Occipital lobe (tissue), 2 donors: ENCODE results near the gene SPATA2. TPM values are rescaled to one million over a fixed set of nuclear protein-coding genes. Genes with fewer than 3 reads are reported as not detected.
"Not testable (repeated sequence)": the region's sequence is repeated elsewhere in the genome, so short reads cannot be mapped to it uniquely, and the experiment has no call there.

ENCODE experiments used
- DNase-seq: peaks from one replicate; lab custom pipeline; 2025; lab: John Stamatoyannopoulos, UW
- total RNA-seq: library from RNA; depleted of rRNA; stranded (reverse); fragments of >200 nt; gene quantifications from one replicate; pipeline ENCODE4 v1.2.3, GENCODE V29; 2014

Gene SPATA2
- total RNA-seq, 1 donor from 2014 or later = 2.7 TPM

DNA sequence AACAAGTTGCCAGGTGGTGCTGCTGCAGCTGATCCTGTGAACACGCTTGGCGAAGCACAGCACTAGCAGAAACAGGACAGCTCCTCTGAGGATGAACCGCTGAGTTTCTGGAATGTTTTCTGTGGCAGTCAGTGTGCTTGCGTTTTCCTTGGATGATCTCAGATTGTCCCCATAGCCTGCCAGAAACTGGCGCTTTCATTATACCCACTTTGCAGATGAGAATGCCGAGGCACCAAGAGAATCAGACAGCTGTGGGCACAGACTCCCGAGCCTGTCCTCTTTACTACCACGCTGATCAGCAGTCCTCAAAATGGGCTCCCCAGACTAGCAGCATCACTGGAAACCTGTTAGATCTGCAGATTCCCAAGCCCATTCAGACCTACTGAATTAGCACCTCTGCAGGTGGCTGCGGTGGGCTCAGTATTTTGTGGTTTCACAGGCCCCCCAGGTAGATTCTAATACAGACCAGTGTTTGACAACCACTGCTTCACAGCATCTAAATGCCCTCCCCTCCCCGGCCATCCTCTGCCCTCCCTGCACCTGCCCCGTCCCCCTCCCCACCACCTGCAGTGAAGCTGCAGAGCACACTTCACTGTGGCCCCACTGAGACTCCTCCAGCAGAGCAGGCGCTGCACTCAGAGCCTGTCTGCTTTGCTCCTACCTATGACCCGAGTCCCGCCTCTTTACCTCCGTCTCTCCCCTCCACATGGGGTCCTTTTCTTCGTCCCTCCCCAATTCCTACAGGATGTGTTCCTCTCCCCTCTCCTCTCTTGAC is 29.6 kb downstream of the SPATA2 start:
- DNase-seq = no peak

DNA sequence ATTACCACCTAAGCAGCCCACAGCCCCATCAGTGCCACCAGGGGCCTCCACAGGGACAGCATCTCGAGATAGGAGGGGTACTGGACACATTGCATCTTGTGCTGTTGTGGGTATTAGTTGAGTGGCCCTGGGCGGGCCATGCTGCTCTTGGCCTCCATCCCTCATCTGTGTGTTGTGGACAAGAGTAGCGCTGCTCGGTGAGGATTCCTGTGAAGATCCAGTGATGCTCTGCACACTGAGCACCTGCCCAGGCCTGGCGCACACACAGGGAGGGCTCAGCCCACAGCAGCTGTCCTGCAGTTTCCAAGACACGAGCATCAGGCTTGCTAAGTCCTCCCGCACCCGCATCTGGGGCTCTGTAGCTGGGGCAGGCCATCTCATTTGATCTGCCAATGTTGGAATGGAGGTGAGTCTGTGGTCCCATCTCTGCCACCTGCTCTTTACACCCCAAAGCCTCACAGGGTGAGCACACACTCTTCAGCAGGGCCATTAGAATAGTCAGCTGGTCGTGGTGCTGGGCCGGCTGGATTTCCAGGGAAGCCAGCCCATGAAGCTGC is 32.0 kb downstream of the SPATA2 start:
- DNase-seq = no peak

DNA sequence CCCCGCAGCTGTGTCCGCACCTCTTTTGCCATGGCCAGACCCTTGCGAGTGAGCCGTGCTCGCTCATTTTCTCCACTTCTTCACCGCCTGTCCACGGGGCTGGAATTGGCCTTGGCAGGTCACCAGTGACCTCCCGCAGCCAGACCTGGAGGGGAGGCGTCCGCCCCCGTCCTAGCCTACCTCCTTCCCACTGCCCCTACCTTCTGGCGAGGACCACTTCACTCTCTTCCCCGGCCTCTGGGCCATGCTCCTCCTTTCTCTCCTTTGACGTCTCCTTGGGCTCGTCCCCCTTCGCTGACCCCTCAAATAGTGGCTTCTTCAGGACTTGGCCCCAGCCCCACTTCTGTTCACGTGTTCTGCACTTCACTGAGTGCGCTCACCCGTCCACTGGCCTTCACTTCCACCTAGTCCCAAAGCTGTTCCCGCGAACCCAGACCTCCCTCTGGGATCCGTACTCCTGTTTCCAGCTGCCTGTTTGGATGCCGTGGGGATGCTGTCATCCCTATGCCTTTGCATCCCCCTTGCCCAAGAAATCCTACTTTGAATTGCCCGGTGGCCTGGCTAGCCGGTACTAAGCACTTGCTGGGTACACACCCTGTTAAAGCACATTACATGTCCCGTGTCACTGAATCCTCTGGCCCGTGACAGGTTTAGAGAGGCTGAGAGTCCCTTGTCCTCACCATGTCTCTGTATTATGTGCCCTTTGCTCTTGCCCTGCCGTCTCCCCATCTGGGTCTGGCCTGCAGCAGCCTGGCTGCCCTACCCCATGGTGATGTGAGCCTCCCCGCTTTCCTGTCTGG is 33.0 kb downstream of the SPATA2 start:
- no peak for DNase-seq

DNA sequence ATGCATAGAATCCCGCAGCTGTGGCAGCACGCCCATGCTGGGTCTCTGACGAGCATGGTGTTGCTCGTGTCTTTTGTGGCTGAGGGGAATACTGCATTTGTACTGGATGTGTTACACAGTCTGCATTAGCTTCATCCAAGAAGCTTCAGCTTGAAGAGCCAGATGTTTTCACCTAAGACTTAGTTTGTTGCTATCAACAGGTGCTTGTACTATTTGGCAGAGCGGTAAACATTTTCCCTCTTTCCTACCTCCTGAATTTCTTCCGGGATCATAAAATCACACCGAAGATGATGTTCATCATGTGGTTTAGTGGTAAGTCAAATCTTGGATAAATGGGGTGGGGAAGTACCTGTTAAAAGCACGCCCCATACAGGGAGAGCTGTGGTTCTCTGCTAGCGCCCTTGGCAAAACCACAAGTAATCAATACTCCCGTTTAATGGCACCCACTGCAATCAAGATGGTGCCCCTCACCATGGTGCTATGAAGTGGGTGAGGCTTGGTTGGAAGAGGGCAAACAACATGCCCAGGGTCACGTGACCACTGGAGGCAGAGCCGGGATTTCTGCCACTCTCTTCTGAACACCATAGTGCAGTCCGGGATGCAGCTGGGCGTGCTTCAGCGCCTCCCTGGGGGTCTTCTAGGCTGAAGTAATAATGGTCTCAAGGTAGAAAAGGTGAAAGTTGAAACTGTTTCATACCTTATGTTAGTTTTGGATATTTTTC is 34.4 kb downstream of the SPATA2 start:
- no peak for DNase-seq

DNA sequence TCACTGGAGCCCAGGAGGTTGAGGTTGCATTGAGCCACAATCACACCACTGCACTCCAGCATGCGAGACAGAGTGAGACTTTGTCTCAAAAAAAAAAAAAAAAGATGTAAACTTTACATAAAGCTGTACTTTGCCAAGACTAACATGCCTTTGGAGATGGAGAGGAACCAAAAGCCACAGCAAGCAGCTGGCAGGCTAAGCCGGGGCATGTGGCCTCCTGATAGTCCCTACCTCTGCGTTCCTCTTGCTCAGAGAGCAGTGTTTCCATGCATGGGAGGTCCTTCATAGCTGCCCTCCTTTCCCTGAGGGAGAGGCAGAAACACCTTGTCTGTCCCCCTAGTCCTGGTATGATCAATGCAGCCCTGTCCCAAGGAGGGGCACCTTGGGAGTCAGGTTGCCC is 35.2 kb downstream of the SPATA2 start:
- no peak for DNase-seq

DNA sequence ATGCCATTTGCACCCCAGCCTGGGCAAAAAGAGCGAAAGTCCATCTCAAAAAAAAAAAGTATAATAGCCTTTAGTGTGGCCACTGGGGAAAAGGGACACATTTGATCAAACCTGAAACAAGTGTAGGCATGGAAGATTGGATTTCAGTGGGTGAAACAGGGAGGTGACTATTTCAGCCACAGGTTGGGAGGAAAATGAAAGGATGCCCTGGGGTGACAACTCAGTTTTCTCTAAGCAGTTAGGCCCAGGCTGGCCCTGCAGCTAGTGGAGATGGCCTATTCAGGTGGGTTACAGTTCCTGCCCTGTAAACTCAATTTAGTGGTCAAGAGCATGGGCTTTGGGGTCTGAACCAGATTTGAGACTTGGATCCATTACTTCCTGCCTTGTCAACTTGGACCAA is 36.4 kb downstream of the SPATA2 start:
- DNase-seq = no peak

DNA sequence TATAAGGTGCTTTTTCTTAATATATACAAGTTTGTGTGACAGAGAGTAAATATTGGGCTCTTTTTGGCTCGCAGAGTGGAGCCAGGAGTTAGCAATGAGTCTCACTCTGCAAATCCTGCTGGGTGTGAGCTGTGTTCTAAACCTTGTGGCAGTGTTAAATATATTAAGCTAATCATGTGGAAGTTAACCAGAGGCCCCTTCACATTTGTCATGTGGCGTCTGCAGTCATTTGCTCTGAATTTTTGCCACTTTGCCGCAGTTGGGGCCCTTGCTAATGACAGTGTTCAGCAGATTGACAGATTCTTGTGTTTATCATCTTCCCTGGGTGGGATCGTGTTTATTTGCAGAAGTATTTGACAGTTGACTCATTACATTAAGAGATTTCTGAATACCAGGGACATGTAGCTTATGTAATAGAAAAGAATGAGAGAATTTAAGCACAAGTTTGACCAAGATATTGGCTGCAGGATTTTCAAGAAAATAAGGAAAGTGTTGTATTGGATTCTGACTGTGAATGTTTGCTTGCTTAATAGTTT is 37.9 kb downstream of the SPATA2 start:
- no peak for DNase-seq

DNA sequence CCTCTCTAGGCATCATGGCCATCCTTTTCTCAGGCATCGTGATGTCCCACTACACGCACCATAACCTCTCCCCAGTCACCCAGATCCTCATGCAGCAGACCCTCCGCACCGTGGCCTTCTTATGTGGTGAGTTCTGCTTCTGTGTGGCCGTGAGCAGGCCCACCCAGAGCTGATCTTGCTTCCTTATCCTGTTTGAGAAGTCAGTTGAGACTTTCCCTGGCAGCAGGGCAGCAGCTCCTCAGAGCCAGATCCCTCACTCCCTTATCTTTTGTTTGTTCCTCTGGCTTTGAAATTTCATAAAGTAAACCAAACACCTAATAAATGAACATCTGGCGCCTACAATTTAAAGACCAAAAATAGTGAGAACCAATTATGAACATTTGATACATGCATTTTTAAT is 40.6 kb downstream of the SPATA2 start:
- DNase-seq = no peak

DNA sequence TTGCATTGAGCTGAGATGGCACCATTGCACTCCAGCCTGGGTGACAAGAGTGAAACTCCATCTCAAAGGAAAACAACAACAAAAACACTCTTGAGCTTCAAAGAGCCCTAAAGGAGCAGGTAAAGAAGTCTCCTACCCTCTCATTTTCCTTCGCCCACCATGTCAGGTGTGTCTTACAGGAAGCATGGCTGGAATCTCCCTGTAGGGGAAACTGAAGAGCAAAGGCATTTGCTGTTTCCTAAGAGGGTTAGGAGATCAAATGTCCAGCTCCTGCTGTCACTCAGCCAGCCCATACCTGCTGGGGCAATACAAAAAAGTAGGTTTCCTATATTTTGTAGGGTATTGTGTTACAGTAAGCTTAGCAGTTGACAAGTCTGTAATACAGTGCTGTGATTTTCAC is 43.3 kb downstream of the SPATA2 start:
- no peak for DNase-seq

DNA sequence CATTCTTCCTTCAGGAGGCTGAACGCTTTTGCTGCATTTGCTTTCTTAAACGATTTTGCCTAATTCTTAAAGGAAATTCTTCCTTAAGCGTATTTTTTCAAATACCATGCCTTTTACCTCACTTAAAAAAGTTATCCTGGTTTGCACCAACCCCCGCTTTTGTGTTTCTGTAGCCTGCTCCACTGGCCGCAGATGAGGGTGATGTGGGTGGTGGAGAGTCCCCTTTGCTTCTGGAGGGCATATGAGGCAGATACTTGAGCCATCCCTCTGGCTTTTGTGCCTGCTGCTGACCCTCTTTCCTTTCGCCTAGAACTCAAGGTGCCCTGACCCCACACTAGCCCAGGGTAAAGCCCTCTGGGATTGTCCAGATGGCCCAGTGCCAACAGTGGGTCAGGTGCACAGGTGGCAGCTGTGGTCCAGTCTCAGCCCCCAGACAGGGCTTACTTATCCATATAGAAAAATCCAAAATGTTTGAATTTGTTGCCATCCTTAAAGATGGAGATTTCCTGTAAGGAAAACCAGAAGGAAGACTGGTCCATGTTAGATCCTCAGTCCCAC is 43.9 kb downstream of the SPATA2 start:
- no peak for DNase-seq

DNA sequence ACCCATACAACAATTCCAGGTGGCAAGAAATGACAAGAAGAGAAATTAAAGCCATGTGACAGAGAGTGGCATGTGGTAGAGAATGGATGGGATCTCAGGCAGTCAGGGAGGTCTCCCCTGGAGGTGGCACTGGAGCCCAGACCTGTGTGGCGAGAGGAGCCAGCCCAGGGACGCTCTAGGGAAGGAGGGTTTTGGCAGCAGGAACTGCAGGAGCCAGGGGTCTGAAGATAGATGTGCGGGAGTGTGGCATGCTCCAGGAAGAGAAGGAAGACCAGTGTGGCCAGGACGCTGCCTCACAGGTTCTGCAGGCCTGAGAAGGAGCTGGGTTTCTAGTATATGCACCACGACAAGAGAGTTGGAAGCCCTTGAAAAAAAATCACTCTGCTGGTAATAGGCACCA is 45.1 kb downstream of the SPATA2 start:
- DNase-seq = no peak

DNA sequence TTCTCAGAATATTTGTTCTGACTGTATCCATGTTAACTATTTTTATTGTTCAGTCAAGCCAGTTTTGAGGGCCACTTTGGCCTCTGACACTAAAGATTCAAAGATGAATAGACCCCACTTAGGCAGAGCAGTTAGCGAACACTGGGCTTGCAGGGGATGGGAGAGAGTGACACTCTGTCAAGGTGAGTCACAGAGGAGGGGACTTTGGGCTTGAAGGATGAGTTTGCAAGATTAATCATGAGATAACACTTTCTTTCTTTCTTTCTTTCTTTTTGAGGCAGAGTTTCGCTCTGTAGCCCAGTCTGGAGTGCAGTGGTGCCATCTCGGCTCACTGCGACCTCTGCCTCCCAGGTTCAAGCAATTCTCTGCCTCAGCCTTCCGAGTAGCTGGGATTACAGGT is 46.4 kb downstream of the SPATA2 start:
- no peak for DNase-seq

DNA sequence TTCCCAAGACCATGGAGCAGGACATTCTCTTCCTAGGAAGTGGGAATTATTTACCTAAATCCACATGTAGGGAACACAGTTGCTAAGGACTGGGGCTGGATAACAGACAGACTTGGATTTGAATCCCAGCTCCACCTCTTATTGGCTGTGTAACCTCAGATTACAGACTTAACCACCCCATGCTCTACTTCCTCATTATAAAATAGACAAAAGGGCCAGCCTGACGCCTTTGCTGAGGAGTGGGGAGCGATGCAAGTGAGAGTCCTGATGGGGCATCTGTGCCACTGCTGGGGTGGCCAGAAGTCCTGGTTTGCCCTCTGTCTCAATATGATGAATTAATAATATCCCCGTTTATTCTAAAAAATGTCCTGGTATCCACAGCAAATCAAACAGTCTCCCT is 46.8 kb downstream of the SPATA2 start:
- no peak for DNase-seq

DNA sequence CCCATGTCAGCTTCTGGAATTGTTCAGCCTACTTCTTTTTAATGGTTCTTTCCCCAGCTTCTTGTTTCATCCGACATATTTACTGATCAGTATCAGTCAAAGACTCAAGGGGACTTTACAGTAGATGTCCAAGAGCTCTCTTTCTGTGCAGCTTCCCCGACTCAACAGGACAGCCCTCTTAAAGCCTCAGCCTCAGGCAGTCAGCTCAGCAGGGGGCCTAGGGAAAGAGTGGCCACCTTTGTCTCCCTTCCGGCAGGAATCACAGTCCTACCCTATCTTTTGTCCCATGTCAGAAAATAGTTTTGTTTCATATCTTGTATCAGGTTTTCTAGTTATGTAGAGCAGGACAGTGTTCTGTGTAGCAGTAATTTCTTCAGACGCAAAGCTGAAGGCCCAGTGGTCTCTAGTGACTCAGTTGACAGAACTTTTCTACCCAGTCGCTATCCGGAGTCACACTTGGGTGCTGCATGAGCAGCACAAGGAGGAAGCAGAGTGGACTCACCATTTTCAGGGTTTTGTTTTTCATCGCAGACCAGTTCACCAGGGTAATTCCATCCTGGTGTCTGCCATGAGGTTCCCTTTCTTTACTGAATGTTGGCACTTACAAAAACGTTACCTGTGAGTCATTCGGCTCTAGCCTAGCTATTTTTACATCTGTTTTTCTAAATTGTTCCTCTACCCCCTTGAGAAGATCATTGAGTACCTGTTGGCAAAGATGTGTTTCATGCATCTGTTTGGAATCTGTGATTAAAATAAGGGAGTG is 47.7 kb downstream of the SPATA2 start:
- DNase-seq = no peak

DNA sequence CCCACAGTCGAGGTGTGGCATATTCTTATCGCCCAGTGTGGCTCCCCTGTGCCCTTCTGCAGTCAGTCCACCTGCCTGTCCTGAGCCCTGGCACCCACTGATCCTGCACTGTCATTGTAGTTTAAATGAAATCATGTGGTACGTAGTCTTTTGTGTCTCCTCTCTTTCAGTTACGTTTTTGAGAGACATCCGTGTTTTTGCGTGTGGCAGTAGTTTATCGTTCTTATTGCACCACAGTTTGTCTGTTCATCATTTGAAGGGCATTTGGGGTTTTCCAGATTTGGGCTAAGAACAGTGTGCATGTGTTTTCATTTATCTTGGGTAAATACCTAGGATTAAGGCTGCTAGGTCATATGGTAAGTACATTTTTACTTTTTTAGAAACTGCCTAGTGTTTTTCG is 49.3 kb downstream of the SPATA2 start:
- DNase-seq = no peak

DNA sequence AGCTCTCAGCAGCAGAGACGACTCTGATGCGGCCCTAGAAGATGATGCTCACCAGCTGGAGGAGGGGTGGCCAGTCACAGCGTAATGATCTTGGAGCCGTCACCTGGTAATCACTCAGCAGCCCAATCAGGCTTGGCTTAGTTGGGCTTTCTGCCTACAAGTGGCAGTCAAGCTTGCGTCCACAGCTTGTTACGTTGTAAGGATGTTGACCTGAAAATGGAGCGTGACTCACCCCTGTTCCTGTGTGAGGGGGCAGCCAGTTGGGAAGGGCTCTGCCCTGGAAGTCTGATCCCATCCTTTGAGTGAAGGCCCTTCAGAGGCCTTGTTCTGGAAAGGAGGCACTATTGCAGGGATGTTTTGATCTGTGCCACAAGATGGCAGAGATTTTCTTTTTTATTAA is 49.8 kb downstream of the SPATA2 start:
- DNase-seq = no peak

DNA sequence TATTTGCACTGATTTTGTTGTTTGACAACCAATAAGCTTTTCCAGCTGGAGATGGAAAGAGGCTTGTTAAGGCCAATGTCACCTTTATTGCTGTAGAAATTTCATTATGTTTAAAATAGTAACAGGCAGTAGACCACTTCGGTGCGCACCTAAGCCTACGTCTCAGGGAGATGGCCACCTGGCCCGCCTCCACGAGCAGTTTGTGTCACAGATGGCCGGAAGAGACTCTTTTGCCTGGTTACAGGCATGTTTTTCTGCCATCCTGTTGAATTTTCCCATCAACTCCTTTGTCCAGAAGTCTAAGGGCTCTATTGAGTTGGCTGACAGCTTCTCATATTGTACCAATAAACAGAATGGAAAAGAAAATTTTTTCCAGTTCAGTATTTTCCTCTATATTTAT is 51.7 kb downstream of the SPATA2 start:
- DNase-seq = no peak

DNA sequence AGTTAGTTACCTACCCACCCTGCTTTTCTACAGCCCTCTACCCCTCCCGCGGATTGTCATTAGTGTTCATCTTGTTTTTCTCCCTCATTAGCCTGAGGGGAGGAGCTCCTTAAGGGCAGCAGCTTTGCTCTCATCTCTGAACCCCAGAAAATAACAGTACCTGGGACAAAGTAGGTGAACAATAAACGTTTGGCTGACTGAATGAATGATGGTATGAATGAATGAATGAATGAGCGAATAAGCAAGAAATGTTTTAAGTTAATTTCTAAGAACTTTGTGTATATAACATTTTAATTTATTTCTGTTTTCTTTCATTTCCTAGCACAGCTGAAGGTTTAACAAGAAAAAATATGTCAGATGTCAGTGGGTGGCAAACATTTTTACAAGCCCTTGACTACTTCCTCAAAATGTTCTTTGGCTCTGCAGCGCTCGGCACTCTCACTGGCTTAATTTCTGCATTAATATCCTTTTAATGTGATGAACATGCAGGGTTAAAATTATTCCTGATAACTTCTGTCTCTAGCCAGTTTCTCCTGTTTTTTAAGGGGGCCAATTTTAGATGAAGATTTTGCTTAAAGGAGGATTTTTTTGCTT is 52.6 kb downstream of the SPATA2 start:
- DNase-seq = no peak

DNA sequence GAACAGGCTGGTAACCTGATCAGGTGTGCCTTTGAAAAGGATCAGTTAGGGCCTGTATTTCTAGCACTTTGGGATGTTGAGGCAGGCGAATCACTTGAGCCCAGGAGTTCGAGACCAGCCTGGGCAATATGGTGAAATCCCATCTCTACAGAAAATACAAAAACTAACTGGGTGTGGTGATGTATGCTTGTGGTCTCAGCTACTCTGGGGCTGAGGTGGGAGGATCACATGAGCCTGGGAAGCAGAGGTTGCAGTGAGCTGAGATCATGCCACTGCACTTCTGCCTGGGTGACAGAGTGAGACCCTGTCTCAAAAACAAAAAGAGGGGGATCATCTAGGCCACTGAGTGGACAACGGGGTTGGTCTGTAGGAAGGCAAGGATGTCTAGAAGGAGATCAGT is 54.1 kb downstream of the SPATA2 start:
- not testable (repeated sequence) for DNase-seq

DNA sequence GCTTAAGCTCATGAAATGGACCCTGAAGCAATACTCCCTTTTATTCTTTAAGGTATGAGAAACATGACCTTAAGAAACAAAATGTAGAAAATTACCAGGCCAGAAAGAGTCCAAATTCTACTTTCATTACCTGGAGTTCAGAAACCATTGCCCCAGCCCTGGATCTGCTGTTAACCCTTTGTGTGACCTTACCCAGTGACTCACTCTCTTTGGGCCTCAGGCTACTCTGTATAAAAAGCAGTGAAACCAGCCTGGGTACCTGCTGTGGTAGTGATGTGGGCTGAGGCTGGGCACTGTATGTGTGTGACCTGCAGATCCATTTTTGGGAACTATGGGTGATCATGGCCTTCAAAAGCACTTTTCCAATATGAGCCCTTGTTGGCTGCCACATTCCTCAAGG is 55.5 kb downstream of the SPATA2 start:
- no peak for DNase-seq
